Endodermal cell (in vitro differentiated cells): ENCODE results near the gene CTU2. TPM values are rescaled to one million over a fixed set of nuclear protein-coding genes. Genes with fewer than 3 reads are reported as not detected.
A peak's percentile ranks its signal among the peaks of the same experiment; 100 is the strongest.

ENCODE experiments used
- DNase-seq: peaks from one replicate; pipeline ENCODE4 v3.0.0-alpha.2; 2017
- H3K27ac ChIP-seq: 2 replicates; pipeline ENCODE4 v1.5.1; 2013; ENCODE audit warnings: mild to moderate bottlenecking, low read depth, low read length, moderate library complexity
- H3K27me3 ChIP-seq: 2 replicates; pipeline ENCODE4 v1.6.1; 2013; ENCODE audit warnings: mild to moderate bottlenecking, low read length, moderate library complexity; ENCODE audit not compliant: insufficient read depth, control insufficient read depth, poor library complexity, severe bottlenecking
- H3K36me3 ChIP-seq: 2 replicates; pipeline ENCODE4 v1.7.0; 2013; ENCODE audit warnings: mild to moderate bottlenecking, low read length, moderate library complexity; ENCODE audit not compliant: control insufficient read depth, insufficient read depth
- H3K4me1 ChIP-seq: one replicate; pipeline ENCODE4 v1.7.0; 2013; ENCODE audit warnings: low read length; ENCODE audit not compliant: control insufficient read depth, insufficient read depth
- H3K4me3 ChIP-seq: 2 replicates; pipeline ENCODE4 v1.5.1; 2013; ENCODE audit warnings: mild to moderate bottlenecking, low read length, moderate library complexity
- H3K9ac ChIP-seq: 2 replicates; pipeline ENCODE4 v1.6.1; 2013; ENCODE audit warnings: mild to moderate bottlenecking, low read length, moderate library complexity; ENCODE audit not compliant: poor library complexity, severe bottlenecking; ENCODE audit errors: extremely low read depth
- H3K9me3 ChIP-seq: 2 replicates; pipeline ENCODE4 v1.6.1; 2013; ENCODE audit warnings: mild to moderate bottlenecking, low read length, moderate library complexity; ENCODE audit not compliant: control insufficient read depth
- H3K27ac Mint-ChIP-seq: 2 replicates; pipeline ENCODE4 v1.8.0; 2020; ENCODE audit warnings: mixed read lengths
- H3K27me3 Mint-ChIP-seq: 2 replicates; pipeline ENCODE4 v1.8.0; 2021; ENCODE audit warnings: mild to moderate bottlenecking, mixed read lengths; ENCODE audit not compliant: insufficient read depth
- H3K36me3 Mint-ChIP-seq: 2 replicates; pipeline ENCODE4 v1.8.0; 2020; ENCODE audit warnings: low read depth, mixed read lengths
- H3K4me1 Mint-ChIP-seq: 2 replicates; pipeline ENCODE4 v1.8.0; 2020; ENCODE audit warnings: mixed read lengths
- H3K4me3 Mint-ChIP-seq: 2 replicates; pipeline ENCODE4 v1.8.0; 2020; ENCODE audit warnings: mild to moderate bottlenecking, moderate library complexity, mixed read lengths
- H3K9me3 Mint-ChIP-seq: 2 replicates; pipeline ENCODE4 v1.8.0; 2020; ENCODE audit warnings: mild to moderate bottlenecking, mixed read lengths
- CTCF ChIP-seq: fragments of 200-600 bp; sonication (generic); conservative IDR thresholded peaks from 2 replicates; pipeline ENCODE4 v1.5.0; 2021; ENCODE audit warnings: antibody characterized with exemption, mild to moderate bottlenecking
- WGBS, 2 experiments: methylation state at CpG; one replicate each; pipeline versions ENCODE4 v1.1.5 to v1.1.7; 2013; ENCODE audit warnings: missing lambda C conversion rate in 2 of 2, mixed read lengths in 1 of 2; ENCODE audit not compliant: insufficient coverage in 1 of 2, insufficient read length in 1 of 2; 5-methylcytosine and 5-hydroxymethylcytosine counted together
- total RNA-seq, 2 donors: library from RNA; stranded (reverse); fragmentation: NEBNext Ultra II Directional in 1 of 2; extraction: Animal tissue kit (Norgen Biotek cat#: 25700) in 1 of 2; gene quantifications; 2 replicates in 1 of 2; 3 replicates in 1 of 2; pipeline ENCODE4 v1.2.1, GENCODE V29; 2021

CTU2 gene
- total RNA-seq, 2 donors from 2014 or later = 16.7 to 24.3 TPM

- 0% methylated on average over 44 to 88 of the region's 88 CpGs for WGBS, 2 experiments
- H3K4me3 ChIP-seq = peak within 1 kb of the TSS; percentile 87
Observed at GRCh38 chr16:88662843-88663606, 43.3 kb upstream of the CTU2 start, which contains the start of gene MVD. TSS of gene MVD (minus strand) at chr16:88663091. CDS start at chr16:88663080, 11 bp downstream.

GRCh38 chr16:88665148-88665547 lies 41.2 kb upstream of the CTU2 start:
- H3K9ac ChIP-seq = no peak overlapping the region
- no peak for TF ChIP-seq CTCF
- Mint-ChIP-seq H3K4me3 (peak overlapping the region; percentile 87), H3K27me3 (no peaks in the 10 kb centered on the region), H3K36me3 (peaks cover 18% of the 10 kb centered on the region), H3K4me1 (peaks cover 6% of the 10 kb centered on the region), H3K27ac (no peak overlapping the region), H3K9me3 (peaks cover 2% of the 10 kb centered on the region)
- DNase-seq = no peak
- no peaks in the 10 kb centered on the region for H3K4me1 ChIP-seq
- WGBS, 2 experiments = 78 to 95% methylated on average over 4 of the region's 4 CpGs
- H3K27me3 ChIP-seq = no peaks in the 10 kb centered on the region
- no peak overlapping the region for H3K27ac ChIP-seq
- peaks cover 14% of the 10 kb centered on the region for H3K36me3 ChIP-seq
- H3K4me3 ChIP-seq = no peak overlapping the region
- H3K9me3 ChIP-seq = no peaks in the 10 kb centered on the region

More at GRCh38 chr16:88662843-88663606, 43.3 kb upstream of the CTU2 start, which contains the start of gene MVD:
- Mint-ChIP-seq H3K4me1 (peaks cover 6% of the 10 kb centered on the region), H3K4me3 (peak within 1 kb of the TSS; percentile 87), H3K27me3 (no peaks in the 10 kb centered on the region), H3K36me3 (peaks cover 11% of the 10 kb centered on the region), H3K9me3 (no peaks in the 10 kb centered on the region), H3K27ac (peak within 1 kb of the TSS; percentile 94)
- Histone ChIP-seq H3K36me3 (peaks cover 13% of the 10 kb centered on the region), H3K9me3 (no peaks in the 10 kb centered on the region), H3K27ac (peak within 1 kb of the TSS; percentile 84), H3K9ac (peak within 1 kb of the TSS; percentile 70), H3K4me1 (no peaks in the 10 kb centered on the region), H3K27me3 (no peaks in the 10 kb centered on the region)
- TF ChIP-seq CTCF = no peak
- DNase-seq = peak; percentile 99

- Histone ChIP-seq H3K36me3 (peaks cover 14% of the 10 kb centered on the region), H3K4me3 (no peak overlapping the region), H3K27ac (no peak overlapping the region), H3K4me1 (no peaks in the 10 kb centered on the region), H3K9me3 (no peaks in the 10 kb centered on the region), H3K27me3 (no peaks in the 10 kb centered on the region), H3K9ac (no peak overlapping the region)
- Mint-ChIP-seq H3K27me3 (no peaks in the 10 kb centered on the region), H3K36me3 (peaks cover 18% of the 10 kb centered on the region), H3K4me1 (peaks cover 6% of the 10 kb centered on the region), H3K27ac (no peak overlapping the region), H3K4me3 (no peak overlapping the region), H3K9me3 (peaks cover 2% of the 10 kb centered on the region)
- 94 to 100% methylated on average over 1 to 3 of the region's 3 CpGs for WGBS, 2 experiments
- no peak for TF ChIP-seq CTCF
- no peak for DNase-seq
Observed at GRCh38 chr16:88665570-88665969, 40.7 kb upstream of the CTU2 start.
